Measurements from ENCODE around the gene SKIDA1. TPM values are rescaled to one million over a fixed set of nuclear protein-coding genes. Genes with fewer than 3 reads are reported as not detected.

Gene SKIDA1
- total RNA-seq, 1 donor from 2014 or later: 1.3 TPM

- Mint-ChIP-seq H3K27ac (ENCODE audit: unreplicated experiment) (no peak overlapping the region), H3K36me3 (ENCODE audit: unreplicated experiment) (no peaks in the 10 kb centered on the region), H3K4me1 (ENCODE audit: low read depth, unreplicated experiment) (no peaks in the 10 kb centered on the region), H3K4me3 (ENCODE audit: unreplicated experiment) (no peak overlapping the region), H3K9me3 (ENCODE audit: unreplicated experiment) (peaks cover 2% of the 10 kb centered on the region), H3K27me3 (ENCODE audit: unreplicated experiment) (peaks cover 2% of the 10 kb centered on the region)
- no peak for DNase-seq
- no peak for TF ChIP-seq CTCF (IDR thresholded peaks at IDR 0.05; ENCODE audit: partially characterized antibody, unreplicated experiment)
Measured at GRCh38 chr10:21482821-21483220, 42.7 kb downstream of the SKIDA1 start.

DNA sequence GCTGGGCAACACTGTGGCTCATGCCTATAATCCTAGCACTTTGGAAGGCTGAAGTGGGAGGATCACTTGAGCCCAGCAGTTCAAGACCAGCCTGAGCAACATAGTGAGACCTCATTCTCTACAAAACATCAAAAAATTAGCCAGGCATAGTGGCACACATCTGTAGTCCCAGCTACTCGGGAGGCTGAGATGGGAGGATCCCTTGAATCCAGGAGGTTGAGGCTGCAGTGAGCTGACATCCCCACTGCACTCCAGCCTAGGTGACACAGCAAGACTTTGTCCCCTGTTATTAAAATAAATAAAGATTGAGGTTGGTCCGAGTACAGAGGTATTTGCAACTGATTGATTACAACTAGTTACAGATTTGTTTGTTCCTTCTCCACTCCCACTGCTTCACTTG is 44.1 kb downstream of the SKIDA1 start:
- H3K27ac Mint-ChIP-seq (ENCODE audit: unreplicated experiment): no peak overlapping the region
- no peak for DNase-seq
- H3K27me3 Mint-ChIP-seq (ENCODE audit: unreplicated experiment): peaks cover 3% of the 10 kb centered on the region
- no peak for TF ChIP-seq CTCF (IDR thresholded peaks at IDR 0.05; ENCODE audit: partially characterized antibody, unreplicated experiment)
- H3K4me1 Mint-ChIP-seq (ENCODE audit: low read depth, unreplicated experiment): no peaks in the 10 kb centered on the region
- no peaks in the 10 kb centered on the region for H3K36me3 Mint-ChIP-seq (ENCODE audit: unreplicated experiment)
- H3K4me3 Mint-ChIP-seq (ENCODE audit: unreplicated experiment): no peak overlapping the region
- H3K9me3 Mint-ChIP-seq (ENCODE audit: unreplicated experiment): peaks cover 2% of the 10 kb centered on the region

DNA sequence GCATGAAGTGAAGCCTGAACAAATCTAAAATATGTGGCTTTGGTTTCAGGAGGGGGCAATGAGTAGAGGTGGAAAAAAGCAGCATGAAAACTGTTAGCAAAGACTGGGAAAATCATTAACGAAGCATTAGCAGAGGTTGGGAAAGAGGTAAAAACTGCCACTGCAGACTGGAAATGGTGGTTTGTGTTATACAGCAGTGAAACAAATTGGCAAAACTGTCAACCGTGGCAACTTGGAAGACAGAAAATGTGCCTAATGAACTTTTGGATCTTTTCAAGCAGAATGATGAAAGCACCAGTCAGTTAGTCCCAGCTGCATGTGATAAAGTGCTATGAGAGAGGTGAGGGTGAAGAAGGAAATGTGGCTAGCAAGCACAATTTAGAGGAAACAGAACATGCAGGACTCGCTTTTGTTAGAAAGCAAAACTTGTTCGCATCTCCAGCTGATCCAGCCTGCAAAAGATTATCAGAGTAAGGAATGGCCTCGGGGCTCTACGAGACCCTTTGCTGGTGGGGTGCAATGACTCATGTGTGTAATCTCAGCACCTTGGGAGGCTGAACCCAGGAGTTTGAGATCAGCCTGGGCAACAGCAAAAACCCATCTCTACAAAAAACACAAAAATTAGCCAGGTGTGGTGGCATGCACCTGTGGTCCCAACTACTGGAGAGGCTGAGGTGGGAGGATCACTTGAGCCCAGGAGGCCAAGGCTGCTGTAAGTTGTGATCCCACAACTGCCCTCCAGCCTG is 45.7 kb downstream of the SKIDA1 start:
- DNase-seq: no peak

DNA sequence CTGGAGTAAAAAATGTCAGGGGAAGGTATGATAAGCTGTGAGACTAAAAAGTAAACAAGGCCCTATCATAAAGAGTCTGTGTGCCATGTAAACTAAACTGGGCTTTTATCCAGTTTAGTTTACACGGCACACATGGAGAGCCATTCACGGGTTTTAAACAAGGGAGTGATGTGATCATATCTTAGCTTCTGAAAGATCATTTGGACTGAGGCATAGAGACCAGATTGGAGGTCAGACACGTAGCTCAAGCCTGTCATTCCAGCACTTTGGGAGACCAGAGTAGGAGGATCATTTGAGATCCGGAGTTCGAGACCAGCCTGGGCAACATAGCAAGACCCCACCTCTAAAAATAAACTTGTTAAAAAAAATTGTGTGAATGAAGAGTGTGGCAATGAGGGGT is 50.1 kb downstream of the SKIDA1 start:
- DNase-seq: no peak
- no peak overlapping the region for H3K27ac Mint-ChIP-seq (ENCODE audit: unreplicated experiment)
- H3K4me1 Mint-ChIP-seq (ENCODE audit: low read depth, unreplicated experiment): no peaks in the 10 kb centered on the region
- no peak for TF ChIP-seq CTCF (IDR thresholded peaks at IDR 0.05; ENCODE audit: partially characterized antibody, unreplicated experiment)
- H3K9me3 Mint-ChIP-seq (ENCODE audit: unreplicated experiment): peaks cover 2% of the 10 kb centered on the region
- H3K36me3 Mint-ChIP-seq (ENCODE audit: unreplicated experiment): no peaks in the 10 kb centered on the region
- H3K27me3 Mint-ChIP-seq (ENCODE audit: unreplicated experiment): peaks cover 1% of the 10 kb centered on the region
- H3K4me3 Mint-ChIP-seq (ENCODE audit: unreplicated experiment): no peak overlapping the region

More for the DNA sequence above, 45.7 kb downstream of the SKIDA1 start:
- H3K27me3 Mint-ChIP-seq (ENCODE audit: unreplicated experiment): peaks cover 3% of the 10 kb centered on the region
- H3K27ac Mint-ChIP-seq (ENCODE audit: unreplicated experiment): no peak overlapping the region
- no peaks in the 10 kb centered on the region for H3K36me3 Mint-ChIP-seq (ENCODE audit: unreplicated experiment)
- H3K4me1 Mint-ChIP-seq (ENCODE audit: low read depth, unreplicated experiment): no peaks in the 10 kb centered on the region
- TF ChIP-seq CTCF (IDR thresholded peaks at IDR 0.05; ENCODE audit: partially characterized antibody, unreplicated experiment): no peak
- peaks cover 3% of the 10 kb centered on the region for H3K9me3 Mint-ChIP-seq (ENCODE audit: unreplicated experiment)
- H3K4me3 Mint-ChIP-seq (ENCODE audit: unreplicated experiment): no peak overlapping the region

- no peak overlapping the region for H3K4me3 Mint-ChIP-seq (ENCODE audit: unreplicated experiment)
- DNase-seq: no peak
- no peak for TF ChIP-seq CTCF (IDR thresholded peaks at IDR 0.05; ENCODE audit: partially characterized antibody, unreplicated experiment)
- no peaks in the 10 kb centered on the region for H3K4me1 Mint-ChIP-seq (ENCODE audit: low read depth, unreplicated experiment)
- H3K27ac Mint-ChIP-seq (ENCODE audit: unreplicated experiment): no peak overlapping the region
- H3K9me3 Mint-ChIP-seq (ENCODE audit: unreplicated experiment): peaks cover 2% of the 10 kb centered on the region
- peaks cover 1% of the 10 kb centered on the region for H3K27me3 Mint-ChIP-seq (ENCODE audit: unreplicated experiment)
- no peaks in the 10 kb centered on the region for H3K36me3 Mint-ChIP-seq (ENCODE audit: unreplicated experiment)
Measured at GRCh38 chr10:21473541-21473940, 51.9 kb downstream of the SKIDA1 start.
